Colonic mucosa (tissue), 4 donors: ENCODE data around the gene GTSE1. TPM values are rescaled to one million over a fixed set of nuclear protein-coding genes. Genes with fewer than 3 reads are reported as not detected.

Experiments used
- DNase-seq: peaks from one replicate; pipeline ENCODE4 v3.0.0-alpha.2; 2020
- H3K27ac ChIP-seq: fragments of 200-600 bp; one replicate; pipeline ENCODE4 v1.8.0; 2021
- H3K27me3 ChIP-seq: fragments of 200-600 bp; one replicate; pipeline ENCODE4 v1.8.0; 2021
- H3K36me3 ChIP-seq: fragments of 200-600 bp; one replicate; pipeline ENCODE4 v1.8.0; 2021
- H3K4me1 ChIP-seq: fragments of 200-600 bp; one replicate; pipeline ENCODE4 v1.8.0; 2021; ENCODE audit warnings: mild to moderate bottlenecking
- H3K4me3 ChIP-seq: fragments of 200-600 bp; one replicate; pipeline ENCODE4 v1.8.0; 2021
- H3K9ac ChIP-seq, 2 donors: one replicate each; pipeline ENCODE4 v1.7.0; 2013; ENCODE audit warnings: control low read depth in 2 of 2, low read depth in 2 of 2, low read length in 2 of 2
- H3K9me3 ChIP-seq: fragments of 200-600 bp; one replicate; pipeline ENCODE4 v1.8.0; 2021
- CTCF ChIP-seq: fragments of 200-600 bp; IDR thresholded peaks from one replicate; pipeline ENCODE4 v1.8.0; 2022; ENCODE audit warnings: antibody characterized with exemption, mild to moderate bottlenecking
- intact Hi-C: fragments of 100-400 bp; cut with DNase I; formaldehyde crosslinking; loops from one replicate; pipeline ENCODE4 v1.14.1; 2022
- total RNA-seq, 2 donors: library from RNA; stranded (reverse); fragmentation: NEBNext Ultra II Directional in 1 of 2; extraction: Animal tissue kit (Norgen Biotek cat#: 25700) in 1 of 2; gene quantifications; one replicate each; pipeline ENCODE4 v1.2.1, GENCODE V29; 2021
- donor health status: healthy.
- donor health status: DM: no; HTN: no; CAD: no.
- donor health status: DM: no; HTN: no; CAD: no.

Gene GTSE1
- total RNA-seq, 2 donors from 2014 or later = 7.8 to 38.8 TPM

GRCh38 chr22:46355996-46356471, 59.4 kb downstream of the GTSE1 start:
- intact Hi-C loops = no loop called here
- no peak for TF ChIP-seq CTCF

GRCh38 chr22:46356496-46357480, 60.1 kb downstream of the GTSE1 start:
- Histone ChIP-seq H3K9me3 (no peaks in the 10 kb centered on the region), H3K4me1 (no peaks in the 10 kb centered on the region), H3K36me3 (no peaks in the 10 kb centered on the region), H3K27ac (no peak overlapping the region), H3K4me3 (no peak overlapping the region), H3K9ac (no peak overlapping the region), H3K27me3 (no peaks in the 10 kb centered on the region)
- no peak for TF ChIP-seq CTCF
- intact Hi-C loops = no loop called here
- DNase-seq = no peak

More at GRCh38 chr22:46355996-46356471, 59.4 kb downstream of the GTSE1 start:
- no peak for DNase-seq
- Histone ChIP-seq H3K9me3 (no peaks in the 10 kb centered on the region), H3K27me3 (no peaks in the 10 kb centered on the region), H3K4me1 (no peaks in the 10 kb centered on the region), H3K4me3 (no peak overlapping the region), H3K9ac (no peak overlapping the region), H3K27ac (no peak overlapping the region), H3K36me3 (no peaks in the 10 kb centered on the region)

- no peak overlapping the region for H3K4me3 ChIP-seq
- no peaks in the 10 kb centered on the region for H3K9me3 ChIP-seq
- DNase-seq = no peak
- H3K9ac ChIP-seq = no peak overlapping the region
- intact Hi-C loops = no loop called here
- TF ChIP-seq CTCF = no peak
- no peak overlapping the region for H3K27ac ChIP-seq
- H3K4me1 ChIP-seq = no peaks in the 10 kb centered on the region
- no peaks in the 10 kb centered on the region for H3K27me3 ChIP-seq
- H3K36me3 ChIP-seq = no peaks in the 10 kb centered on the region
These were observed 61.2 kb downstream of the GTSE1 start for GRCh38 chr22:46357711-46358520.

DNA sequence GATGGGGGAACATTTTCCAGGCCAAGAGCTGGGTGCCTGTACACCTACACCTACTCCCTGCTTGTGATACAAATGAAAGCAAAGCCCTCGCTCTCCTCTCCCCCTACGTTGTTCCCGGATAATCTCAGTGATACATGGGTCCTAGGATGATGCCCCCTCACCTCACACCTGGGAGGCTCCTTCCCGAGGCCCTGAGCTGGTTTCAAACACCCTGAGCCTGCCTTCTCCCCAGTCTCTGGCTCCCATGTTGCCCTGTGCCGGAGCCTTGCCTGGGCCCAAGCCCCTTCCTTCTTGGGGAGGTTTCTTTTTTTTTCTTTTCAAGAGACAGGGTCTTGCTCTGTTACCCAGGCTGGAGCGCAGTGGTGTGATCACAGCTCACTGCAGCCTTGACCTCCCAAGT, 62.1 kb downstream of the GTSE1 start:
- no peak overlapping the region for H3K9ac ChIP-seq
- no peaks in the 10 kb centered on the region for H3K9me3 ChIP-seq
- H3K27ac ChIP-seq = no peak overlapping the region
- no peaks in the 10 kb centered on the region for H3K36me3 ChIP-seq
- no peak overlapping the region for H3K4me3 ChIP-seq
- H3K27me3 ChIP-seq = no peaks in the 10 kb centered on the region
- TF ChIP-seq CTCF = no peak
- no peaks in the 10 kb centered on the region for H3K4me1 ChIP-seq
- intact Hi-C loops = no loop called here
- DNase-seq = no peak

DNA sequence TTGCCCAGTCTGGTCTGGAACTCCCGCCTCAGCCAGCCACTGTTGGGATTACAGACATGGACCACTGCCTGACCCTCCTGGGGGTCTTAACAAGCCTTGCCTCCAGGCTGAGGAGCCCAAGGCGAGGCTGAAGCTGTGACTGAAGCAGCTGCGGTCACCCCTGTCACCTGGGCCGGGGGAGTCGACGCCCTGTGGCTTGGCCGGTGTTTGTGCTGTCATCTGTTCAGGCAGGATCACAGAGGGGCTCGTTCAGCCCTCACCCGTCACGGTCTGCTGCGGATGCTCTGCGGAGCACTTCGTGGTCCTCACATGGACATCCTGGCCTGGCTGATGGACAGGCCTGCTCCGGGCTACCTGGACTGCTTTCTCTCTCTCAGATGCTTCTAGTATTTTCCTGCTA, 62.7 kb downstream of the GTSE1 start:
- TF ChIP-seq CTCF = no peak
- H3K27me3 ChIP-seq = no peaks in the 10 kb centered on the region
- no peaks in the 10 kb centered on the region for H3K9me3 ChIP-seq
- no peak for DNase-seq
- H3K36me3 ChIP-seq = no peaks in the 10 kb centered on the region
- no peak overlapping the region for H3K9ac ChIP-seq
- no peak overlapping the region for H3K4me3 ChIP-seq
- no peaks in the 10 kb centered on the region for H3K4me1 ChIP-seq
- intact Hi-C loops = no loop called here
- H3K27ac ChIP-seq = no peak overlapping the region
